ENCODE measurements around the gene TP53. TPM values are rescaled to one million over a fixed set of nuclear protein-coding genes. Genes with fewer than 3 reads are reported as not detected.
A peak's percentile ranks its signal among the peaks of the same experiment; 100 is the strongest.

Gene TP53
- total RNA-seq, 1 experiment from 2014 or later = 97.5 TPM

DNA sequence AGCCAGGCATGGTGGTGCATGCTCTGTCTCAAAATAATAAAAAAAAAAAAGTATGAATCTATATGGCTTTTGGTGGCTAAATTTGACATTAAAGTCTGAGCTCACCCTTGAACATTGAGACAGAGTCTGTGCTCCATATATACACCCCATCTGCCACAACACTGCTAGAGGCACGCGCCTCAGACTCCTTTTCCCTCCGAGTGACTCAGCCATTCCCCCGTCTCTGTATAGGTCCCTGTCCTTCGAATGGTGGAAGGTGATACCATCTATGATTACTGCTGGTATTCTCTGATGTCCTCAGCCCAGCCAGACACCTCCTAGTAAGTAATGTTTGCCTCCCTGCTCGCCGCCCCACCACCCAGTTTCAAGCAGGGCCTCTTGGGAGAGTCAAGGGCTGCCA lies 13.2 kb upstream of the TP53 start:
- Histone ChIP-seq H3K27me3 (ENCODE audit: control insufficient read depth, insufficient read depth, low read length) (peaks cover 11% of the 10 kb centered on the region), H3K36me3 (replicated peaks; ENCODE audit: control insufficient read depth, insufficient read depth, low read length) (peaks cover 1% of the 10 kb centered on the region), H3K4me3 (ENCODE audit: insufficient read depth, low read depth, low read length) (no peak overlapping the region)
- no peak for DNase-seq

DNA sequence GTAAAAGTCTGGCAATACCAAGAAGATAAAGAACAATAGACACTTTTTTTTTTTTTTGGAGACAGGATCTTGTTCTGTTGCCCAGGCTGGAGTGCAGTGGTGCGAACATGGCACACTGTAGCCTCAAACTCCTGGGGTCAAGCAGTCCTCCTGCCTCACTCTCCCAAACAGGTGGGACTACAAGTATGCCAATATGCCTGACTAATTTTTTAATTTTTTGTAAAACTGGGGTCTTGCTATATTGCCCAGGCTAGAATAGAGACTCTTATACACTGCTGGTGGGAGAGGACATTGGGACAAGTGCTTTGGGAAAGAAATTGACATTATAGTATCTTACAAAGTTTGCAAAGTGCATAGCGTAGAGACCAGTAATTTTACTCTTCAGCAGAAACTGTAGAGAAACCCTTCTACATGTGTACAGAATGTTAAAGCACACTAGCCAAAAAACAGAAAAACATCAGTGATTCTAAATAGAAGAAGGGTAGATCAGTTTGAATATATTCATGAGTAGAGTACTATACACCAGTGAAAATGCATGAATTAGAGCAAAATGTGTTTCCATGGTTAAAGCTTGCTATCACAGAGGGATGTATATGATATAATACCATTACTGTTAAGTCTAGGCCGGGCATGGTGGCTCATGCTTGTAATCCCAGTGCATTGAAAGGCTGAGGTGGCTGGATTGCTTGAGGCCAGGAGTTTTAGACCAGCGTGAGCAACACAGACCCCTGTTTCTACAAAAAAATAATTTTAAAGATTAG lies 10.7 kb upstream of the TP53 start:
- H3K36me3 ChIP-seq (replicated peaks; ENCODE audit: control insufficient read depth, insufficient read depth, low read length) = peaks cover 3% of the 10 kb centered on the region
- H3K4me3 ChIP-seq (ENCODE audit: insufficient read depth, low read depth, low read length) = no peak overlapping the region
- H3K27me3 ChIP-seq (ENCODE audit: control insufficient read depth, insufficient read depth, low read length) = no peaks in the 10 kb centered on the region
- DNase-seq = no peak

GRCh38 chr17:7695586-7695985 lies 8.3 kb upstream of the TP53 start:
- H3K27me3 ChIP-seq (ENCODE audit: control insufficient read depth, insufficient read depth, low read length) = no peaks in the 10 kb centered on the region
- no peak for DNase-seq
- no peak overlapping the region for H3K4me3 ChIP-seq (ENCODE audit: insufficient read depth, low read depth, low read length)
- peaks cover 2% of the 10 kb centered on the region for H3K36me3 ChIP-seq (replicated peaks; ENCODE audit: control insufficient read depth, insufficient read depth, low read length)

DNA sequence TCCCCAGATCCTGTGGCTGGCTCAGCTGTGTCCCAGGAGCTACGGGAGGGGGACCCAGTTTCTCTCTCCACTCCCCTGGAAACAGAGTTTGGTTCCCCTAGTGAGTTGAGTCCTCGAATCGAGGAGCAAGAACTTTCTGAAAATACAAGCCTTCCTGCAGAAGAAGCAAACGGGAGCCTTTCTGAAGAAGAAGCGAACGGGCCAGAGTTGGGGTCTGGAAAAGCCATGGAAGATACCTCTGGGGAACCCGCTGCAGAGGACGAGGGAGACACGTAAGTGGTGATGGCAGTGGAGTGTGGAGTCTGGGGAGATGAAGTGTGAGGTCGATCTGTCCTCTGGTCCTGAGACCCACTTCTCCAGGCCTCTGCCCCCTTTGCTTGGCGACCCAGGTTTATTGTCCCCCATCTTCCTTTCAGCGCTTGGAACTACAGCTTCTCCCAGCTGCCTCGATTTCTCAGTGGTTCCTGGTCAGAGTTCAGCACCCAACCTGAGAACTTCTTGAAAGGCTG lies 1.6 kb upstream of the TP53 start:
- Histone ChIP-seq H3K36me3 (replicated peaks; ENCODE audit: control insufficient read depth, insufficient read depth, low read length) (no peaks in the 10 kb centered on the region; the same call in 1 of the 2 replicates), H3K27me3 (ENCODE audit: control insufficient read depth, insufficient read depth, low read length) (no peaks in the 10 kb centered on the region), H3K4me3 (ENCODE audit: insufficient read depth, low read depth, low read length) (peak overlapping the region; percentile 76)
- no peak for DNase-seq

DNA sequence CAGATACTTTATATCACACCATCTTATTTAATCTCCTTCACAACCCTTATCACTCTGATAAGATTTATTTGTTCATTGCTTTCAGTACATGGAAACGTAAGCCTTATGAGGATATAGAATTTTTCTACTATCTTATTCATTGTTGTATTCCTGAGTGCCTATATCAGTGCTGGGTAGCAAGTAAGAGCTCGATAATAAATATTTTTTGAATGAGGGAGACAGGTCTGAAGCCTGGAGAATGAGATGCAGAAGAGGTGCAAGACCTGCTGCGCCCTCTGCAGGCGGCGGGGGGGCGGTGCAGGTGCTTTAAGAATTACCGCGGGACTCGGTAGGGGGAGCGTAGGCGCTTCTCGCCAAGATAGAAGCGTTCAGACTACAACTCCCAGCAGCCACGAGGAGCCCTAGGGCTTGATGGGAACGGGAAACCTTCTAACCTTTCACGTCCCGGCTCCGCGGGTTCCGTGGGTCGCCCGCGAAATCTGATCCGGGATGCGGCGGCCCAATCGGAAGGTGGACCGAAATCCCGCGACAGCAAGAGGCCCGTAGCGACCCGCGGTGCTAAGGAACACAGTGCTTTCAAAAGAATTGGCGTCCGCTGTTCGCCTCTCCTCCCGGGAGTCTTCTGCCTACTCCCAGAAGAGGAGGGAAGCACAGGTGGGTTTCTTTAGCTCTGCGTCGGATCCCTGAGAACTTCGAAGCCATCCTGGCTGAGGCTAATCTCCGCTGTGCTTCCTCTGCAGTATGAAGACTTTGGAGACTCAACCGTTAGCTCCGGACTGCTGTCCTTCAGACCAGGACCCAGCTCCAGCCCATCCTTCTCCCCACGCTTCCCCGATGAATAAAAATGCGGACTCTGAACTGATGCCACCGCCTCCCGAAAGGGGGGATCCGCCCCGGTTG lies 868 bp upstream of the TP53 start, which contains the start of gene WRAP53:
Gene WRAP53, plus strand, starts transcription at position 570 of the 900 bp plus-strand sequence. Its CDS starts 172 bp downstream, at position 742.
- H3K4me3 ChIP-seq (ENCODE audit: insufficient read depth, low read depth, low read length) = peak within 1 kb of the TSS; percentile 98
- DNase-seq = peak; percentile 96
- no peaks in the 10 kb centered on the region for H3K27me3 ChIP-seq (ENCODE audit: control insufficient read depth, insufficient read depth, low read length)
- no peaks in the 10 kb centered on the region; the same call in 1 of the 2 replicates for H3K36me3 ChIP-seq (replicated peaks; ENCODE audit: control insufficient read depth, insufficient read depth, low read length)

DNA sequence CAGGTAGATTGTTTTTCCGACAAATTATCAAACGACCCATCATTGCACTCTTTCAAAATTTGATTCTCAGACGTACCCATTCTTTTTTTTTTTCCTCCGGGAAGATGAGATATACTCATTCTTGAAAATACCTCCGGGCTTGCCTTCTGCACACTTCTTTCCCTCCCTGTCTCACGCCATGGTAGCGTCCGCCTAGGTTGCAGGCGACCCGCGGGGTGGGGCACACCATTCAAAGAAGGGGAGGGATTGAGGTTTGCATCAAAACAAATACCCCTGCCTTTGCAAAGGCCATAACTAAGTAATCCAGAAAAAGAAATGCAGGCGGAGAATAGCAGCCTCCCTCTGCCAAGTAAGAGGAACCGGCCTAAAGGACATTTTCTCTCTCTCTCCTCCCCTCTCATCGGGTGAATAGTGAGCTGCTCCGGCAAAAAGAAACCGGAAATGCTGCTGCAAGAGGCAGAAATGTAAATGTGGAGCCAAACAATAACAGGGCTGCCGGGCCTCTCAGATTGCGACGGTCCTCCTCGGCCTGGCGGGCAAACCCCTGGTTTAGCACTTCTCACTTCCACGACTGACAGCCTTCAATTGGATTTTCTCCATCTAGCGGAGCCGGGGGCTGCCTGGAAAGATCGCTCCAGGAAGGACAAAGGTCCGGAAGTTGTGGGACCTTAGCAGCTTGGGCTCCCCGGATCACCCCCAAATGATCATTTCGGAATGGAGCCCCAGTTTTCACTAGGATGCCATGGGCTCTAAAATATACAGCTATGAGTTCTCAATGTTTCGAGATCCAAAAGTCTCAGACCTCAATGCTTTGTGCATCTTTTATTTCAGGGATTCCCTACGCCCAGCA lies 843 bp downstream of the TP53 start:
- no peaks in the 10 kb centered on the region for H3K27me3 ChIP-seq (ENCODE audit: control insufficient read depth, insufficient read depth, low read length)
- no peaks in the 10 kb centered on the region; the same call in 1 of the 2 replicates for H3K36me3 ChIP-seq (replicated peaks; ENCODE audit: control insufficient read depth, insufficient read depth, low read length)
- DNase-seq = peak; percentile 77
- H3K4me3 ChIP-seq (ENCODE audit: insufficient read depth, low read depth, low read length) = peak overlapping the region; percentile 98

DNA sequence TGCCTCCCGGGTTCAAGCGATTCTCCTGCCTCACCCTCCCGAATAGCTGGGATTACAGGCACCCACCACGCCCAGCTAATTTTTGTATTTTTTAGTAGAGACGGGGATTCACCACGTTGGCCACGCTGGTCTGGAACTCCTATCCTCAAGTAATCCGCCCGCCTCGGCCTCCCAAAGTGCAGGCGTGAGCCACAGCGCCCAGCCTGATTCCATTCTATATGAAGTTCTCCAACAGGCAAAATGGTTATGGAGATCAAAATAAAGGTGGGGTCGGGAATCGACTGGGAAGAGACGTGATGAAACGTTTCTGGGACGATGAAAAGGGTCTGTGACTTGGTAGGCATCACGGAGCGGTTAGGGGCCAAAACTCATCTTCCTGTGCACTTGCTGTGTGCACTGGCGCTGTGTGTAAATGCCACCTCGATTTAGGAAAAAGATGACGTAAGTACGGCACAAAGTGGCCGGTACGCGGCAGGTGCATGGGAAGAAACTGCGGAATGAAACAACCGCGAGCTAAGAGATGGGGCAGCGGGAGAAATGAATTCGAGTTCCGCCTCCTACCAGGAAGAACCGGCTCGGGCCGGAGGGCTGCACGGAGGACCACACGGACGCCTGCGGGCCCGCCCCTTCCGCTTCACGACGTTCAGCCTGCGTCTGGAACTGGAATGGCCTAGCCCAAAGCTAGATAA lies 1.6 kb downstream of the TP53 start:
- Histone ChIP-seq H3K27me3 (ENCODE audit: control insufficient read depth, insufficient read depth, low read length) (no peaks in the 10 kb centered on the region), H3K4me3 (ENCODE audit: insufficient read depth, low read depth, low read length) (peak overlapping the region; percentile 98), H3K36me3 (replicated peaks; ENCODE audit: control insufficient read depth, insufficient read depth, low read length) (no peaks in the 10 kb centered on the region)
- peak; percentile 91 for DNase-seq

GRCh38 chr17:7684851-7685532 lies 2.3 kb downstream of the TP53 start:
- Histone ChIP-seq H3K36me3 (replicated peaks; ENCODE audit: control insufficient read depth, insufficient read depth, low read length) (no peaks in the 10 kb centered on the region), H3K4me3 (ENCODE audit: insufficient read depth, low read depth, low read length) (peak overlapping the region; percentile 98), H3K27me3 (ENCODE audit: control insufficient read depth, insufficient read depth, low read length) (no peaks in the 10 kb centered on the region)
- DNase-seq = no peak

DNA sequence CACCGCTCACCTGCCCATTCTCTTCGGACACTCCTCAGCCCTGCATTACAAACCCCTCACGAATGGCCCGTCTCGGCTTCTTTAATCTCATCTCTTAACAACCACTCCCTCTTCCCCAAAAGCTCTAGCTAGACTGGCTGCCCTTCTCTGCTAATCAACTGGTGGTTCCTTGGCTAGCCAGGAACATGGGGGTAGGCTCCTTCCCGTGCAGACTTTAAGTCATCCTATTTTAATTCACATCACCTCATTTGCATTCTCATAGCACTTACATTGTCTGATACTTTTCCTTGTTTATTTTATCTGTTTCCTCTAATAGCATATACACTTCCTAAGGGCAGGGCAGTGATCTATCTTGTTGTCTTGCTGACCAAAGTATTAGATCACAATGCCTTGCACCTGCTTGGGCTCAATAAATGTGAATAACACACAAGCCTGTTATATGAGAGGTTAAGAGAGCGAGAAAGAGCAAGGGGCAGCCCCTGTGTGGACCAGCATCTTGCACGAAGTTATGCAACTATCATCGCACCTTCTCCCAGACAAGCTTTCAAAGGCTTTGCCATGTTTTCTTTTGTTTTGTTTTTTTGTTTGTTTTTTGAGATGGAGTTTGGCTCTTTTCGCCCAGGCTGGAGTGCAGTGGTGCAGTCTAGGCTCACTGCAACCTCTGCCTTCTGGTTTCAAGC lies 9.8 kb downstream of the TP53 start:
- peak; percentile 79 for DNase-seq

GRCh38 chr17:7676533-7676932 lies 10.8 kb downstream of the TP53 start:
- peak; percentile 69 for DNase-seq
- no peaks in the 10 kb centered on the region for H3K27me3 ChIP-seq (ENCODE audit: control insufficient read depth, insufficient read depth, low read length)

More for the DNA sequence above, 9.8 kb downstream of the TP53 start:
- H3K36me3 ChIP-seq (replicated peaks; ENCODE audit: control insufficient read depth, insufficient read depth, low read length) = peaks cover 28% of the 10 kb centered on the region
- no peak overlapping the region for H3K4me3 ChIP-seq (ENCODE audit: insufficient read depth, low read depth, low read length)
- no peaks in the 10 kb centered on the region for H3K27me3 ChIP-seq (ENCODE audit: control insufficient read depth, insufficient read depth, low read length)

GRCh38 chr17:7674934-7675333 lies 12.4 kb downstream of the TP53 start:
- peak; percentile 13 for DNase-seq
- peaks cover 42% of the 10 kb centered on the region for H3K36me3 ChIP-seq (replicated peaks; ENCODE audit: control insufficient read depth, insufficient read depth, low read length)
- no peak overlapping the region for H3K4me3 ChIP-seq (ENCODE audit: insufficient read depth, low read depth, low read length)
- H3K27me3 ChIP-seq (ENCODE audit: control insufficient read depth, insufficient read depth, low read length) = no peaks in the 10 kb centered on the region

More at GRCh38 chr17:7676533-7676932, 10.8 kb downstream of the TP53 start:
- peaks cover 33% of the 10 kb centered on the region for H3K36me3 ChIP-seq (replicated peaks; ENCODE audit: control insufficient read depth, insufficient read depth, low read length)
- H3K4me3 ChIP-seq (ENCODE audit: insufficient read depth, low read depth, low read length) = no peak overlapping the region

DNA sequence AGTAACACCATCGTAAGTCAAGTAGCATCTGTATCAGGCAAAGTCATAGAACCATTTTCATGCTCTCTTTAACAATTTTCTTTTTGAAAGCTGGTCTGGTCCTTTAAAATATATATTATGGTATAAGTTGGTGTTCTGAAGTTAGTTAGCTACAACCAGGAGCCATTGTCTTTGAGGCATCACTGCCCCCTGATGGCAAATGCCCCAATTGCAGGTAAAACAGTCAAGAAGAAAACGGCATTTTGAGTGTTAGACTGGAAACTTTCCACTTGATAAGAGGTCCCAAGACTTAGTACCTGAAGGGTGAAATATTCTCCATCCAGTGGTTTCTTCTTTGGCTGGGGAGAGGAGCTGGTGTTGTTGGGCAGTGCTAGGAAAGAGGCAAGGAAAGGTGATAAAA lies 14.1 kb downstream of the TP53 start:
- DNase-seq = peak; percentile 73
- Histone ChIP-seq H3K27me3 (ENCODE audit: control insufficient read depth, insufficient read depth, low read length) (no peaks in the 10 kb centered on the region), H3K4me3 (ENCODE audit: insufficient read depth, low read depth, low read length) (no peak overlapping the region), H3K36me3 (replicated peaks; ENCODE audit: control insufficient read depth, insufficient read depth, low read length) (peaks cover 47% of the 10 kb centered on the region)

- H3K4me3 ChIP-seq (ENCODE audit: insufficient read depth, low read depth, low read length) = no peak overlapping the region
- H3K27me3 ChIP-seq (ENCODE audit: control insufficient read depth, insufficient read depth, low read length) = no peaks in the 10 kb centered on the region
- DNase-seq = no peak
- peaks cover 30% of the 10 kb centered on the region for H3K36me3 ChIP-seq (replicated peaks; ENCODE audit: control insufficient read depth, insufficient read depth, low read length)
Measured at GRCh38 chr17:7668482-7668881, 18.8 kb downstream of the TP53 start.

All from H7 (cell line).